ENCODE results near the gene GRB10. TPM values are rescaled to one million over a fixed set of nuclear protein-coding genes. Genes with fewer than 3 reads are reported as not detected.

Gene GRB10
- total and polyA plus RNA-seq, 4 donors: 10.7 to 53.1 (median 17.5) TPM

DNA sequence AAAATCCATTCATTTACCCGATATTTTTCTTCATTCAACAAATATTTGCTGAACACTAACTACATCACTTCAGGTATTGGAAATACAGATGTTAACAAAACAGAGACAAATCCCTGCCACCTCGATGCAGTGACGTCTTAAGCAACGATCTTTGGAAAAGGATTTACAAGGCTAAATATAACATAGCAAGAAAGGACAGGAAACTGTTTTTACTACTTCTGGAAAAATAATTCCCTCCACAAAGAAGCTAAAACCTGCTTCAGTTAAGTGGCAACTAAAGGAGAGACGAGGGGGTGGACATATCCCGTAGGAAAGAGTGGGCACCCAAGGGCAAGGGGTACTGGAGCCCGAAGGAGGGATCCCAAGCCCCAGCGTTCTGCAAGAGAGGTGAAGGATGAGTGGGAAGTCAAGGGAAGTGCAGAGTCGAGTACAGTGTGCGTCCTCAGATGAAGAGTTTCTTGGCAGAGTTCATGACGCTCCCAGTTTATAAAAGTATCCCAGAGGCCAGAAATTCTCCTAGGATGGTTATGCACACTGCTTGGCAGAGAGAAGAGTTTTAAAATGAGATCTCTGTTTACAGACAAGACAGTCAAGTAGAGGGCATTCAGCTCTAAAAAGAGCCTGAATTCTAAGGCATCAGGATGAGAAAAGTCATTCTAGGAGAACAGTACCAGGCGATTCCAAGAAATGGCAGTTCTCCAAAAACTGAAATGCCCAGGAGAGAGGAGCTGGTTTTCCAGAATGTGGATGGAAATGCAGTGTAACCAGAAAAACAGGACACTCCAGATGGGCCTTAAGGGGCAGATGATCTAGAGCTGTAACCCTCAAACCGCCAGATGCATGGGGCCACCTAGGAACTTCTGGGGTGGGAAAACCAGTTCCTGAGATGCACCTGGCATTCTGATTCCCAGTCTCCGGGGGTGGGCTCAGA is 97.3 kb downstream of the GRB10 start:
- no peak for TF ChIP-seq ATF3 (IDR thresholded peaks at IDR 0.05)
- TF ChIP-seq, protein P1, sequence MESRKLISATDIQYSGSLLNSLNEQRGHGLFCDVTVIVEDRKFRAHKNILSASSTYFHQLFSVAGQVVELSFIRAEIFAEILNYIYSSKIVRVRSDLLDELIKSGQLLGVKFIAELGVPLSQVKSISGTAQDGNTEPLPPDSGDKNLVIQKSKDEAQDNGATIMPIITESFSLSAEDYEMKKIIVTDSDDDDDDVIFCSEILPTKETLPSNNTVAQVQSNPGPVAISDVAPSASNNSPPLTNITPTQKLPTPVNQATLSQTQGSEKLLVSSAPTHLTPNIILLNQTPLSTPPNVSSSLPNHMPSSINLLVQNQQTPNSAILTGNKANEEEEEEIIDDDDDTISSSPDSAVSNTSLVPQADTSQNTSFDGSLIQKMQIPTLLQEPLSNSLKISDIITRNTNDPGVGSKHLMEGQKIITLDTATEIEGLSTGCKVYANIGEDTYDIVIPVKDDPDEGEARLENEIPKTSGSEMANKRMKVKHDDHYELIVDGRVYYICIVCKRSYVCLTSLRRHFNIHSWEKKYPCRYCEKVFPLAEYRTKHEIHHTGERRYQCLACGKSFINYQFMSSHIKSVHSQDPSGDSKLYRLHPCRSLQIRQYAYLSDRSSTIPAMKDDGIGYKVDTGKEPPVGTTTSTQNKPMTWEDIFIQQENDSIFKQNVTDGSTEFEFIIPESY (IDR thresholded peaks at IDR 0.05): no peak
- no peak for TF ChIP-seq TAF1 (conservative IDR thresholded peaks at IDR 0.05)
- Histone ChIP-seq H3K9me3 (ENCODE audit: control insufficient read depth in 4 of 4, low read length in 3 of 4) (no peaks in the 10 kb centered on the region), H3K4me3 (ENCODE audit: low read depth in 1 of 3, low read length in 3 of 3) (no peak overlapping the region), H3K27me3 (ENCODE audit: control insufficient read depth in 4 of 4, insufficient read depth in 4 of 4, low read length in 3 of 4) (no peaks in the 10 kb centered on the region), H3K36me3 (ENCODE audit: control insufficient read depth in 4 of 4, insufficient read depth in 3 of 4, low read depth in 1 of 4, low read length in 3 of 4) (peaks cover 0 to 4% (median 0%) of the 10 kb centered on the region in 4 donors), H3K4me1 (ENCODE audit: control insufficient read depth in 4 of 4, insufficient read depth in 4 of 4, low read length in 3 of 4) (peaks cover 10 to 76% (median 60%) of the 10 kb centered on the region in 4 donors), H3K9ac (ENCODE audit: low read depth in 1 of 2, low read length in 2 of 2) (peak overlapping the region in 1 of 2 donors; percentile 82), H3K27ac (ENCODE audit: low read depth in 1 of 2, low read length in 2 of 2) (peak overlapping the region; percentile 88 to 89)
- DNase-seq (ENCODE audit: low spot score): no peak
- WGBS: 53% methylated on average over 14 of the region's 14 CpGs

GRCh38 chr7:50684713-50685075 is 98.0 kb downstream of the GRB10 start:
- no peak for DNase-seq (ENCODE audit: low spot score)
- Histone ChIP-seq H3K27ac (ENCODE audit: low read depth in 1 of 2, low read length in 2 of 2) (peak overlapping the region; percentile 88 to 89), H3K27me3 (ENCODE audit: control insufficient read depth in 4 of 4, insufficient read depth in 4 of 4, low read length in 3 of 4) (no peaks in the 10 kb centered on the region), H3K36me3 (ENCODE audit: control insufficient read depth in 4 of 4, insufficient read depth in 3 of 4, low read depth in 1 of 4, low read length in 3 of 4) (peaks cover 0 to 4% (median 0%) of the 10 kb centered on the region in 4 donors), H3K4me1 (ENCODE audit: control insufficient read depth in 4 of 4, insufficient read depth in 4 of 4, low read length in 3 of 4) (peaks cover 10 to 83% (median 66%) of the 10 kb centered on the region in 4 donors), H3K4me3 (ENCODE audit: low read depth in 1 of 3, low read length in 3 of 3) (no peak overlapping the region), H3K9me3 (ENCODE audit: control insufficient read depth in 4 of 4, low read length in 3 of 4) (no peaks in the 10 kb centered on the region), H3K9ac (ENCODE audit: low read depth in 1 of 2, low read length in 2 of 2) (peak overlapping the region; percentile 65 to 82)
- TF ChIP-seq MAX (IDR thresholded peaks at IDR 0.05) (no peak), NR2F2 (IDR thresholded peaks at IDR 0.05) (no peak), ATF3 (IDR thresholded peaks at IDR 0.05) (peak; percentile 3)
- WGBS: 27% methylated on average over 4 of the region's 4 CpGs

- Histone ChIP-seq H3K4me1 (ENCODE audit: control insufficient read depth in 4 of 4, insufficient read depth in 4 of 4, low read length in 3 of 4) (peaks cover 10 to 87% (median 70%) of the 10 kb centered on the region in 4 donors), H3K9me3 (ENCODE audit: control insufficient read depth in 4 of 4, low read length in 3 of 4) (no peaks in the 10 kb centered on the region), H3K4me3 (ENCODE audit: low read depth in 1 of 3, low read length in 3 of 3) (no peak overlapping the region), H3K36me3 (ENCODE audit: control insufficient read depth in 4 of 4, insufficient read depth in 3 of 4, low read depth in 1 of 4, low read length in 3 of 4) (no peaks in the 10 kb centered on the region), H3K27ac (ENCODE audit: low read depth in 1 of 2, low read length in 2 of 2) (peak overlapping the region; percentile 88 to 89), H3K27me3 (ENCODE audit: control insufficient read depth in 4 of 4, insufficient read depth in 4 of 4, low read length in 3 of 4) (no peaks in the 10 kb centered on the region), H3K9ac (ENCODE audit: low read depth in 1 of 2, low read length in 2 of 2) (peak overlapping the region; percentile 65 to 82)
- WGBS: 31% methylated on average over 5 of the region's 5 CpGs
- no peak for DNase-seq (ENCODE audit: low spot score)
- peak; percentile 89 for TF ChIP-seq SP1 (IDR thresholded peaks at IDR 0.05)
- no peak for TF ChIP-seq FOXA1 (IDR thresholded peaks at IDR 0.05)
- no peak for TF ChIP-seq FOXA2 (IDR thresholded peaks at IDR 0.05)
- TF ChIP-seq CTCF (IDR thresholded peaks at IDR 0.05; ENCODE audit: low read depth, low read length, missing input control): no peak
- no peak for TF ChIP-seq EGR1 (IDR thresholded peaks at IDR 0.05; ENCODE audit: low read depth in 2 of 2)
- peak; percentile 38 for TF ChIP-seq YY1 (IDR thresholded peaks at IDR 0.05)
- TF ChIP-seq, protein P1 (IDR thresholded peaks at IDR 0.05): peak; percentile 62
- TF ChIP-seq TAF1 (conservative IDR thresholded peaks at IDR 0.05): peak; percentile 29
- peak; percentile 95 to 98 for TF ChIP-seq HNF4A (conservative IDR thresholded peaks at IDR 0.05)
- TF ChIP-seq JUND (IDR thresholded peaks at IDR 0.05): peak; percentile 25 to 58
- peak; percentile 81 to 87 for TF ChIP-seq RXRA (IDR thresholded peaks at IDR 0.05)
- TF ChIP-seq ATF3 (IDR thresholded peaks at IDR 0.05): no peak
Measured at GRCh38 chr7:50684011-50684712, 98.5 kb downstream of the GRB10 start.
